Measurements from ENCODE around the gene AATK. TPM values are rescaled to one million over a fixed set of nuclear protein-coding genes. Genes with fewer than 3 reads are reported as not detected.

Gene AATK
- polyA plus RNA-seq, 1 donor (not counting 4 experiments of a cell fraction or from before 2014, with no cell fraction given): 0.16 TPM

GRCh38 chr17:81182596-81182995, 16.6 kb upstream of the AATK start:
- Histone ChIP-seq H3K4me3 (ENCODE audit: control insufficient read depth in 2 of 3, extremely low read depth in 1 of 3, insufficient read depth in 2 of 3, low read depth in 1 of 3, low read length in 3 of 3) (no peak overlapping the region), H3K9me3 (ENCODE audit: control insufficient read depth, low read depth, low read length) (no peaks in the 10 kb centered on the region), H3K36me3 (ENCODE audit: control insufficient read depth in 2 of 2, extremely low read depth in 1 of 2, insufficient read depth in 2 of 2, low read length in 2 of 2) (no peaks in the 10 kb centered on the region), H3K9ac (ENCODE audit: control insufficient read depth, extremely low read depth, insufficient read depth, low read length) (no peak overlapping the region), H3K9me1 (ENCODE audit: control insufficient read depth, extremely low read depth, insufficient read depth, low read length) (no peaks in the 10 kb centered on the region), H3K4me1 (ENCODE audit: control insufficient read depth, extremely low read depth, insufficient read depth, low read length) (no peaks in the 10 kb centered on the region), H3K4me2 (ENCODE audit: control insufficient read depth, extremely low read depth, insufficient read depth, low read depth, low read length) (no peak overlapping the region), H4K20me1 (ENCODE audit: control insufficient read depth, extremely low read depth, insufficient read depth, low read length) (no peaks in the 10 kb centered on the region), H3K27ac (ENCODE audit: control insufficient read depth, insufficient read depth, low read length) (no peak overlapping the region), H3K79me2 (ENCODE audit: control insufficient read depth, insufficient read depth, low read length) (no peaks in the 10 kb centered on the region), H2AFZ (ENCODE audit: control insufficient read depth, low read length) (no peak overlapping the region), H3K27me3 (ENCODE audit: control insufficient read depth, extremely low read depth, insufficient read depth, low read length) (peaks cover 7% of the 10 kb centered on the region)
- FAIRE-seq (no peak), DNase-seq (ENCODE audit: low read depth, low spot score) (no peak)
- dilution Hi-C loops (cut with MboI; ENCODE audit: extremely low pct_ligation_motif_present, low sequenced_read_pairs): no loop called here
- no peak for TF ChIP-seq EZH2 (IDR thresholded peaks at IDR 0.05; ENCODE audit: low read length)
- no peak for TF ChIP-seq CTCF (optimal IDR thresholded peaks at IDR 0.05 in 1 of 3, IDR thresholded peaks at IDR 0.05 in 1 of 3, conservative IDR thresholded peaks at IDR 0.05 in 1 of 3; ENCODE audit: extremely low read depth in 1 of 3, insufficient read depth in 2 of 3, low read length in 3 of 3)

GRCh38 chr17:81181811-81182185, 15.8 kb upstream of the AATK start:
- Histone ChIP-seq H3K4me1 (ENCODE audit: control insufficient read depth, extremely low read depth, insufficient read depth, low read length) (no peaks in the 10 kb centered on the region), H3K4me3 (ENCODE audit: control insufficient read depth in 2 of 3, extremely low read depth in 1 of 3, insufficient read depth in 2 of 3, low read depth in 1 of 3, low read length in 3 of 3) (no peak overlapping the region), H3K9me1 (ENCODE audit: control insufficient read depth, extremely low read depth, insufficient read depth, low read length) (no peaks in the 10 kb centered on the region), H3K27ac (ENCODE audit: control insufficient read depth, insufficient read depth, low read length) (no peak overlapping the region), H4K20me1 (ENCODE audit: control insufficient read depth, extremely low read depth, insufficient read depth, low read length) (no peaks in the 10 kb centered on the region), H3K9me3 (ENCODE audit: control insufficient read depth, low read depth, low read length) (no peaks in the 10 kb centered on the region), H2AFZ (ENCODE audit: control insufficient read depth, low read length) (no peak overlapping the region), H3K9ac (ENCODE audit: control insufficient read depth, extremely low read depth, insufficient read depth, low read length) (no peak overlapping the region), H3K36me3 (ENCODE audit: control insufficient read depth in 2 of 2, extremely low read depth in 1 of 2, insufficient read depth in 2 of 2, low read length in 2 of 2) (no peaks in the 10 kb centered on the region), H3K4me2 (ENCODE audit: control insufficient read depth, extremely low read depth, insufficient read depth, low read depth, low read length) (no peak overlapping the region), H3K27me3 (ENCODE audit: control insufficient read depth, extremely low read depth, insufficient read depth, low read length) (peaks cover 7% of the 10 kb centered on the region), H3K79me2 (ENCODE audit: control insufficient read depth, insufficient read depth, low read length) (no peaks in the 10 kb centered on the region)
- FAIRE-seq (no peak), DNase-seq (ENCODE audit: low read depth, low spot score) (no peak)
- TF ChIP-seq CTCF (optimal IDR thresholded peaks at IDR 0.05 in 1 of 3, IDR thresholded peaks at IDR 0.05 in 1 of 3, conservative IDR thresholded peaks at IDR 0.05 in 1 of 3; ENCODE audit: extremely low read depth in 1 of 3, insufficient read depth in 2 of 3, low read length in 3 of 3) (no peak), EZH2 (IDR thresholded peaks at IDR 0.05; ENCODE audit: low read length) (no peak)
- dilution Hi-C loops (cut with MboI; ENCODE audit: extremely low pct_ligation_motif_present, low sequenced_read_pairs): no loop called here

Data from keratinocyte (primary cell).